ENCODE results near the gene KRTAP10-3.
"Not testable (repeated sequence)": the region's sequence is repeated elsewhere in the genome, so short reads cannot be mapped to it uniquely, and the experiment has no call there.

Gene KRTAP10-3

DNA sequence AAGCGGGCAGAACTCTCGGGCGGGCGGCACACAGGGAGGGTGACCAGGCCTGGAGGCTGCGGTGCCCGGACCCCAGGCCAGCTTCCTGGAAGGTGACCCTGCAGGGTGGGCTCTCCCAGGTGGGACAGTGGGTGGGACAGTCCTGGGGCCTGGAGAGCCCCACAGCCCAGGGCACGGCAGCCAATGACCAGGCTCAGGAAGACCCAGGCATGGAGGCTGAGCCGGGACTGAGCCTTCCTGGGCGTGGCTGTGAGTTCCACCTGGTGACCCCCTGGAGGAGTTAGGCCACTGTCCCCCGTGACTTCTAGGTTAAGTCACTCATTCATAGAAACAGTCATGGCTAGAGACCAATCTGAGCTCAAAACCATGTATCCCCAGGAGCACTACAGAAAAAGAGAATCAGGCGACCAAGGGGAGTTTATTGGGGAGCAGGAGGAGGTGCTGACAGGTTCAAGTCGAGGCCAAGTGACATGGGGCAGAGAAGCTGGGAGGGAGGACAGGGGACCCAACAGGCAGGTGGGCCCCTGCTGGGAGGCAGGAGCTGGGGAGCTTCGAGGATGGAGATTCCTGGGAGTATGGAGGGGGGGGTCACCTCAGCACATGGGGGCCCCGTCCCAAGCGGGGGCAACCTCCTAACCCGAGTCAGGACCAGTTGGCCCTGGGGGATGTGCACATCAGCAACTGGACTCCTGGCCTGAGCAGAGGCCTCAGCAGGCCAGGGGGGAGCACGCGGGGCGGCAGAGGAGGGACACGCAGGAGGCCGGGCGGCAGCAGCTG, 20.6 kb upstream of the KRTAP10-3 start:
- Mint-ChIP-seq H3K36me3 (peaks cover 5% of the 10 kb centered on the region), H3K27ac (no peak overlapping the region), H3K4me1 (peaks cover 36% of the 10 kb centered on the region), H3K27me3 (no peaks in the 10 kb centered on the region), H3K4me3 (no peak overlapping the region), H3K9me3 (peaks cover 11% of the 10 kb centered on the region)

DNA sequence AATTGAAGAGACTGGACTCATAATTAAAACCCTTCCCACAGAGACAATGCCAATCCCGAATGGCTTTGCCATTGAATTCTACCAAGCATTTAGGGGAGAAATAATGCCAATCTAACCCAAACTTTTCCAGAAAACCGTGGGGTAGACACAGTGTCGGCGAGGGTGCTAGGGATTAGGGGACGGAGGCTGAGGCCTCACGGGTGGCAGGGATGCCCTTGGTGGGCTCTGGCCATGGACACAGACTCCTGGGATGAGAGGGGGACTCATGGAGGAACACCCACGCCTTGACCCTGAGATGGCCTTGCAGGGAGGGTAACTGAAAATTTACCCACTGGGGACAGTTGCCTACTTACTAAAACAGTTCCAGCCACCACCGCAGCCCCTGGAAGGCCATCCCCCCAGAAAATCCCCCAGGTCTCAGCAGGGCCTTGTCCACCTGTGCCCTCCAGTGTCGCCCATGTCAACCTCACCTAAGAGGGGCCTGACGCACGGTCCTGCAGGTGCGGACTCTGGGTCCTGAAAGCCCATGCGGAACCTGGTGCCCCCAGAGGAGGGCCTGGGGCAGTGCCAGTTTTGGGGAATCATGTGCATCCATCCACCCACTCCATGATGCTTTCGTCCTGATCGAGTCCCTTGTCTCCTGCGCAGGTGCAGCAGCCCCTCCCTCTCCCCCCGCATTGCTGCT, 19.9 kb upstream of the KRTAP10-3 start:
- Mint-ChIP-seq H3K4me3 (no peak overlapping the region), H3K4me1 (peaks cover 29% of the 10 kb centered on the region), H3K27me3 (no peaks in the 10 kb centered on the region), H3K9me3 (peaks cover 11% of the 10 kb centered on the region), H3K27ac (no peak overlapping the region), H3K36me3 (peaks cover 5% of the 10 kb centered on the region)

DNA sequence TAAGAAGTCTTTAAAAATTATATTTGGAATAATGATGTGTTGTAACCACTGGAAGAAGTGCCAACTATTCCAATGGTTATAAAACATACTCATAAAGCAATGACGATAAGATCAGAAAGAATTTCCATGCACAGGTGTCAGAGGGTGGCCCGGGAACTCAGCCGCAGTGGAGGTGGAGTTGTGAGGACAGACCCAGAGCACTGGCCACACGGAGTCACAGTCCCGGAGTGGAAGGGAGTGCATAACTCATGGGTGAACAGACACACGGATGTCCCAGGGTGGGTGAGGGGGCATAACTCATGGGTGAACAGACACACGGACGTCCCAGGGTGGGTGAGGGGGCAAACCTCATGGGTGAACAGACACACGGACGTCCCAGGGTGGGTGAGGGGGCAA, 17.4 kb upstream of the KRTAP10-3 start:
- Mint-ChIP-seq H3K4me1 (peaks cover 6% of the 10 kb centered on the region), H3K27me3 (no peaks in the 10 kb centered on the region), H3K36me3 (peaks cover 3% of the 10 kb centered on the region), H3K4me3 (no peak overlapping the region), H3K27ac (no peak overlapping the region), H3K9me3 (peaks cover 3% of the 10 kb centered on the region)

DNA sequence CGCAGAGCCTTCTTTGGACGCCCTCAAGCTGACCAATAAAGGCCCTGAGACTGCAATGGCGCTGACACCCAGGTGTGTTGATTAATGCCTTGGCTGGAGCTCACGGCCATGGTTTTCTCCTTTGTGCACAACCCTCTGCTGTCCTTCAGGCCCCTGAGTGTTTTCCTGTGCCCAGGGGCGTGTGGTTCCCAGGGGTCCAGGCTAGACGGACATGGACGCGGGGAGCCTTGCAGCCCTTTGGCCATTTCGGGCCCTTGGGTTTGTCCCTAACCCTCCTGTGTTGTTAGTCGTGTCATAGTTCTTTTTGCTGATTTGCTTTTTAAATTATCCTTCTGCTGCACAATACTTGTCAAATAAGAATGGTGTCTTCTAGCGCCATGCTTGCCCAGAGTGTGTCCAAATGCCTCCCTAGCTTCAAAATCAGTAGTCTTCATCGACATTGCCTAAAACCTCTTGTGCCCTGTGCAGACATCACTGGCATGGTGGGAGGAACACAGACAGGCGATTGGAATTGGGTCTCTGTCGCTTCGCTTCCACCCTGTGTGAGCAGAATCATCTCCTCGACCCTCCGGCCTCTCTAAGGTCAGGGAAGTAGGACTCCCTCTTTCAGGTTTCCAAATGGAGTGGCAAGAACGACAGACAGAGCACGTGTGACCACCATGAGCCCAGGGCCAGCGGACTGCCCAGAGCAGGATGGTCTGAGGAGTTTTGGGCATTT, 16.9 kb upstream of the KRTAP10-3 start:
- Mint-ChIP-seq H3K4me1 (peaks cover 1% of the 10 kb centered on the region), H3K36me3 (peaks cover 3% of the 10 kb centered on the region), H3K27ac (no peak overlapping the region)

DNA sequence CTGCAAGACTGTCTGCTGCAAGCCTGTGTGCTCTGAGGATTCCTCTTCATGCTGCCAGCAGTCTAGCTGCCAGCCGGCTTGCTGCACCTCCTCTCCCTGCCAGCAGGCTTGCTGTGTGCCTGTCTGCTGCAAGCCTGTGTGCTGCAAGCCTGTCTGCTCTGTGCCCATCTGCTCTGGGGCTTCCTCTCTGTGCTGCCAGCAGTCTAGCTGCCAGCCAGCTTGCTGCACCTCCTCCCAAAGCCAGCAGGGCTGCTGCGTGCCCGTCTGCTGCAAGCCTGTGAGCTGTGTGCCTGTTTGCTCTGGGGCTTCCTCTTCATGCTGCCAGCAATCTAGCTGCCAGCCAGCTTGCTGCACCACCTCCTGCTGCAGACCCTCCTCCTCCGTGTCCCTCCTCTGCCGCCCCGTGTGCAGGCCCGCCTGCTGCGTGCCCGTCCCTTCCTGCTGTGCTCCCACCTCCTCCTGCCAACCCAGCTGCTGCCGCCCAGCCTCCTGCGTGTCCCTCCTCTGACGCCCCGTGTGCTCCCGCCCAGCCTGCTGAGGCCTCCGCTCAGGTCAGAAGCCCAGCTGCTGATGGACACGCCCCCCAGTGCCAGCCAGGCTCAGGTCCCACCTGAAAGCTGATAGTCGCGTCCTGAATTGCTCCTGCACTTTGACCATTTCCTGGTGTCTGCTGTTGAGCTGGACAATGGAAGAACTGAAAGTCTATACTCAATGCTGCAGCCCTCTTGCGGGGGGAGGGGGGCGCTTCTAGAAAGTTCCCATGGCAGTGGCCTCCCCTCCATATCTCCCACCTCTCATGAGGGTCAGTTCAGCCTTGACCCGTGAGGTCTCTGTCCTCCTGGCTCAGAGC, 16.1 kb upstream of the KRTAP10-3 start:
- no peaks in the 10 kb centered on the region for H3K9me3 Mint-ChIP-seq
- H3K4me1 Mint-ChIP-seq: no peaks in the 10 kb centered on the region
- H3K27ac Mint-ChIP-seq: no peak overlapping the region
- no peak overlapping the region for H3K4me3 Mint-ChIP-seq
- H3K27me3 Mint-ChIP-seq: no peaks in the 10 kb centered on the region
- peaks cover 3% of the 10 kb centered on the region for H3K36me3 Mint-ChIP-seq

More for the DNA sequence above, 16.9 kb upstream of the KRTAP10-3 start:
- no peaks in the 10 kb centered on the region for H3K27me3 Mint-ChIP-seq
- no peaks in the 10 kb centered on the region for H3K9me3 Mint-ChIP-seq
- no peak overlapping the region for H3K4me3 Mint-ChIP-seq

DNA sequence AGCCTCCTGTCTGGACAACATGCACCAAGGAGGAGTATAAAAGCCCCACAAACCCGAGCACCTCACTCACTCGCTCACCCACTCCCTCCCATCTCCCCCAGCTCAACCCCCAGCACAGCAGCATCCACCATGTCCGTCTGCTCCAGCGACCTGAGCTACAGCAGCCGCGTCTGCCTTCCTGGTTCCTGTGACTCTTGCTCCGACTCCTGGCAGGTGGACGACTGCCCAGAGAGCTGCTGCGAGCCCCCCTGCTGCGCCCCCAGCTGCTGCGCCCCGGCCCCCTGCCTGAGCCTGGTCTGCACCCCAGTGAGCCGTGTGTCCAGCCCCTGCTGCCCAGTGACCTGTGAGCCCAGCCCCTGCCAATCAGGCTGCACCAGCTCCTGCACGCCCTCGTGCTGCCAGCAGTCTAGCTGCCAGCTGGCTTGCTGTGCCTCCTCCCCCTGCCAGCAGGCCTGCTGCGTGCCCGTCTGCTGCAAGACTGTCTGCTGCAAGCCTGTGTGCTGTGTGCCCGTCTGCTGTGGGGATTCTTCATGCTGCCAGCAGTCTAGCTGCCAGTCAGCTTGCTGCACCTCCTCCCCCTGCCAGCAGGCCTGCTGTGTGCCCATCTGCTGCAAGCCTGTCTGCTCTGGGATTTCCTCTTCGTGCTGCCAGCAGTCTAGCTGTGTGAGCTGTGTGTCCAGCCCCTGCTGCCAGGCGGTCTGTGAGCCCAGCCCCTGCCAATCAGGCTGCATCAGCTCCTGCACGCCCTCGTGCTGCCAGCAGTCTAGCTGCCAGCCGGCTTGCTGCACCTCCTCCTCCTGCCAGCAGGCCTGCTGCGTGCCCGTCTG, 15.2 kb upstream of the KRTAP10-3 start, which contains the start of gene KRTAP10-4:
Gene KRTAP10-4 (plus strand): TSS at position 100 of the 827 bp plus-strand sequence. CDS start 30 bp downstream, at position 130.
- H3K9me3 Mint-ChIP-seq, H3K27me3 Mint-ChIP-seq, H3K4me3 Mint-ChIP-seq, H3K4me1 Mint-ChIP-seq, H3K27ac Mint-ChIP-seq, H3K36me3 Mint-ChIP-seq: not testable (repeated sequence)

DNA sequence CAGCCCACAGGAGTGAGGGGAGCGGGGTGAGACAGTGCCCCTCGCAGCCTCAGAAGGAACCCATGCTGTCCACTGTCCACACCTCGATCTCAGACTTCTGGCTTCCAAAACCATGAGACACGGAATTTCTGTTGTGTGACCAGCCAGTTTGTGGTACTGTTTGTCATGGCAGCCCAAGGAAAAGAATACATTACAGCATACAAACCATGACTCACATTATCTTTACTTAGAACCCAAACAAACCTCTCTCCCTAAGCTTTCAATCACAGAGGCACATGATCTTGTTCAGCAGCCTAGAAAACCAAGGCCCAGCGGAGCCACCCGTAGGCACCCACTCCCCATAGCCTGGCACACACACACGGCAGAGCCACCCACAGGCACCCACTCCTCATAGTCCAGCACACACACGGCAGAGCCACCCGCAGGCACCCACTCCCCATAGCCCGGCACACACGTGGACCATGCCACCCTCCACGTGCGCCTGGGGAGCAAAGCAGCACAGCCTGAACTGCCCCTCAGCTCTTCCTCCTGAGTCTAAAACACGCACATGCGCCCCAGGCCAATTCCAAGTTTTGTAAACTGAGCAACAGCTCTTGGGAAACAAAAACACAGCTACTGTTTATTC, 14.5 kb upstream of the KRTAP10-3 start:
- Mint-ChIP-seq H3K27me3 (no peaks in the 10 kb centered on the region), H3K27ac (no peak overlapping the region), H3K4me1 (no peaks in the 10 kb centered on the region), H3K9me3 (no peaks in the 10 kb centered on the region), H3K4me3 (no peak overlapping the region), H3K36me3 (peaks cover 2% of the 10 kb centered on the region)

DNA sequence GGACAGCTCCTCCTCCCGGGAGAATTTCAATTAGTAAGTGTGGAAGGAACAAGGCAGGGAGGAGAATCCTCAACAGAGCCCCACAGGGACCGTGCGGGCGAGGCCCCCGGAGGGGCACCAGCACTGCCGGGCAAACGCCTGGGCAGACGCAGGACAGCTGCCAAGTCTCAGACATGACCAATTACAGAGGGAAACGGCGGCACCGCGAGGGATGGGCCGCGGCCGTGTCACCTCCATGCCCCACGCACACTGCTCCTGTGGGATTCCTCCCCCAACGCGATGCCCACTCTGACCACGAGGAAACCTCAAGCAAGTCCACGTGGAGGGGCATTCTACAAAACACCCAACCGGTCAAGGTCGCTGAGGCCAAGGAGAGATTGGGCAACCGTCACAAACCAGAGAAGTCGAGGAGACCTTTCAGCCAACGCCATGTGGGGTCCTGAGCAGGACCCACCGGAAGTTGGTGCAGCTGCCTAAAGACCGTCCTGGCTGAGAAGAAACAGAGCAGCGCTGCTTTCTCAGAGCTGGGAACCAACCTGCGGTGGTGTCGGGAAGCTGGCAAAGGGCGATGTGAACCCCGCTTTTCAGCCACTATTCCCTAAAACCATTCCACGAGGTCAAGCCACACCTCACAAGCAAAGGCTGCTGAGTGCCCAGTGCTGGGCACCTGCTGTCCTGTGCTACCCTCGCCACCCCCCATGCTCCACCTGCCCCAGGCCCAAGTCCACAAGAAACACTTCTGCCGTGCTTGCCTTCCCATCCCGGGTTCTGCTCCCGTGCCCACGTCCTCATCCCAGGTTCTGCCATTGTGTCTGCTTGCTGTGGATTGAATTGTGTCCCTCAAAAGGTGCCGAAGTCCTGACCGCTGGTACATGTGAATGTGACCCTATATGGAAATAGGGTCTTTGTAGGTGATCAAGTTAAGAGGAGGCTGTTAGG, 13.5 kb upstream of the KRTAP10-3 start:
- H3K27me3 Mint-ChIP-seq: no peaks in the 10 kb centered on the region
- H3K27ac Mint-ChIP-seq: no peak overlapping the region
- H3K9me3 Mint-ChIP-seq: no peaks in the 10 kb centered on the region
- no peak overlapping the region for H3K4me3 Mint-ChIP-seq
- no peaks in the 10 kb centered on the region for H3K36me3 Mint-ChIP-seq
- no peaks in the 10 kb centered on the region for H3K4me1 Mint-ChIP-seq

DNA sequence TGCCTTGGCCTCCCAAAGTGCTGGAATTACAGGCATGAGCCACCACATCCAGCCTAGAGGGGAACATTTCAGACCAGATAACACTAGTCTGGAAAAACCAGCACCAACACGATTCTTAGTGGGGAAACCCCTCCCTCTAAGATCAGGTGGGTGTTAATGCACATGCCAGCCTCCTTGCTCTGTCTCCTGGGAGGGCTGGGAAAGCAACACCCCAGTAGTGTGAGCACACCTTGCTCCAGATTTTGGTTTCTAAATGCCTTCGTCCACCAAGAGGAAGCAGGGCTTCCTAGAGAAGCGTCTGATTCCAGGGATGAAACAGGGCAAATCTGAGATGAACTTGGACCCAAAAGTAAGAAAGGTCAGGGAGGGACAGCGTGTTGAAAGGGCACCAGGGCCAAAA, 12.7 kb upstream of the KRTAP10-3 start:
- Mint-ChIP-seq H3K27me3 (no peaks in the 10 kb centered on the region), H3K36me3 (no peaks in the 10 kb centered on the region), H3K4me1 (no peaks in the 10 kb centered on the region), H3K27ac (peak overlapping the region; percentile 26), H3K4me3 (no peak overlapping the region), H3K9me3 (no peaks in the 10 kb centered on the region)

DNA sequence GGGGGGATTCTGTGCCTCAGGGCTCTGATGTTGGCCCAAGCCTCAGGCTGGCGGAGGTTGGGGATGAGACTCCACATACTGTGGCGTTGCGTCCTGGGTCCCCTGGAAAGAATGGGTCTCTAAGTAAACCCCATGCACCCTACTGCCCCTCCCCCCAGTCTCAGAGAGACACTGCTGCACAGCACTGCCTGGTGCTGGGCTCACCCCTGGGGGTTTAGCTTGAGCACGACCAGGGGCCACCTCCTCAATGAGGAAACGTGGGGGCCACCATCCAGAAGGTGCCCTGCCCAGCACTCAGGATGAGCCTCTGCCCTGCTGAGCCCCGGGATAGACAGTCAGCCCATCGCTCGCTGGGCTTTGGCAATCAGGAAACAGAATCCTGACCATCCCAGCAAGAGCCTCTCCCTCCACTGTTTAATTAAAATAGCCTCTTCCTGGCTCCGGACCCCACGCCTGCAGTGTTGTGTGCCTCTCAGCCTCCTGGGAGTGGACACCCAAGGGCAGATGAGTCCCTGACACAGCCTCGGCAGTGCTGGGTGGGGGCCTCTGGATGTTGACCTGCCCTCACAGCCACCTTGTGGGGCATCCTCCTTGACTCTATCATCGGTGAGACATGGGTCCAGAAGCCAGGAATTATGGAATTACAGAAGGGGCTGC, 11.4 kb upstream of the KRTAP10-3 start:
- Mint-ChIP-seq H3K27ac (no peak overlapping the region), H3K9me3 (no peaks in the 10 kb centered on the region), H3K4me1 (peaks cover 6% of the 10 kb centered on the region), H3K4me3 (no peak overlapping the region), H3K27me3 (no peaks in the 10 kb centered on the region), H3K36me3 (no peaks in the 10 kb centered on the region)

DNA sequence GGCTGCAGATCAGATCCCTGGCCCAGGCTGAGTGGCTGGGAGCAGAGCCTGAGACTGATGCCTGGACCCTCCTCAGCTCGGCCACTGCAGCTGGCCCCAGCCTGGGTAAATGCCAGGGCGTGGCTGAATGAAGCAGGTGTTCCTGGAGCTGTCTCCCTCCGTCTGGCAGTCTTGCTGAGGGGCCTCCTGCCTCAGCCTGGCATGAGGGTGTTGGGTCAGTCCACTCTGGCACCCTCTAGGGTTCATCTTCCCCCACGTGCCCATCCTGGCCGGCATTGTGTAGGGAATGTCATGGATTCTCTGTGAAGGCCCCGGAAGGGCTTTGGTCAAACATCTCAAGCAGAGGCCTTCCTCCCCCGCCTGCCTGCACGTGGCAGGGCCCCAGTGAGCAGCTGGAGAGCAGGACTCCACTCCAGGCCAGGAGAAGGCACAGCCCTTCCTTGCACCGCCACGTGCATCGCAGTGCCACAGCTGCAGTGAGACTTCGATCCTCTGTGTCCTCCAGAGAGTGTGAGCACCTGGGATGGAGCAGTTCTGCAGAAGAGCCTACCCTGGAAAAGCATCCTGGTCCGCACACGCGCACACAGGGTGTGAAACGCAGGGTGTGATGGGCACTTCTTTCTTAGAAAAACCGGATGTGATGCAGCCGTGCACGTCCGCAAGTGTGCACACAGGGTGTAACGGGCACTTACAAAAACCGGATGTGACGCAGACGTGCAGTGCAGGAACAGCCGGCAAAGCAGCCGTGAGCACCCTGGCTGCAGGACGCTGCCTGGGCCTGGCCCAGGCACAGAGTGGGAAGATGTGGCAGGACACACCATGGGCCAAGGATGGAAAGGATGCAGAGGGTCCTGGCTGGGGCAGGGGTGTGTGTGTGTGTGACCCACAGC, 10.3 kb upstream of the KRTAP10-3 start:
- Mint-ChIP-seq H3K9me3 (no peaks in the 10 kb centered on the region), H3K4me1 (peaks cover 16% of the 10 kb centered on the region), H3K27ac (no peak overlapping the region), H3K36me3 (no peaks in the 10 kb centered on the region), H3K27me3 (no peaks in the 10 kb centered on the region), H3K4me3 (no peak overlapping the region)

DNA sequence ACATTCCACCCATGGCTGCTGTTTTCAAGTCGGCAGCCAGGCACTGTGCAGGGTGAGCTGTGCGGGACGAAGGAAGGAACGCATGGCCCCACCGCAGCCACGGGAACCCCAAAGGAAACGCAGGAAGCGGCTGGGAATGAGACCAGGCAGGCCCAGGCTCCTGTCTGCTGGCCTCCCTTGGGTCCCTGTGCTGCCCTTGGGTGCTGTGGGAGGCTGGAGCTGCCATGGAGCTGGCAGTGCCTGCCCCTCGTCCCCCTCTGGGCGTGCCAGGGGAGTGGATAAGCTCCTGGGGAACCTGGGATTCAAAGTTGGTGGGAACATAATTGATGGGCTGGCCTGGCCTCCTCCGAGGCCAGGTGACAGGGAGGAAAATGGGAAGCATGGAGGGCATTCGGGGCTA, 9.7 kb upstream of the KRTAP10-3 start:
- H3K27me3 Mint-ChIP-seq: no peaks in the 10 kb centered on the region
- H3K27ac Mint-ChIP-seq: no peak overlapping the region
- H3K36me3 Mint-ChIP-seq: peaks cover 1% of the 10 kb centered on the region
- peaks cover 3% of the 10 kb centered on the region for H3K9me3 Mint-ChIP-seq
- peaks cover 16% of the 10 kb centered on the region for H3K4me1 Mint-ChIP-seq
- H3K4me3 Mint-ChIP-seq: no peak overlapping the region
